ENCODE results near the gene UTP25. TPM values are rescaled to one million over a fixed set of nuclear protein-coding genes. Genes with fewer than 3 reads are reported as not detected.
"Not testable (repeated sequence)": the region's sequence is repeated elsewhere in the genome, so short reads cannot be mapped to it uniquely, and the experiment has no call there.

Gene UTP25, protein sequence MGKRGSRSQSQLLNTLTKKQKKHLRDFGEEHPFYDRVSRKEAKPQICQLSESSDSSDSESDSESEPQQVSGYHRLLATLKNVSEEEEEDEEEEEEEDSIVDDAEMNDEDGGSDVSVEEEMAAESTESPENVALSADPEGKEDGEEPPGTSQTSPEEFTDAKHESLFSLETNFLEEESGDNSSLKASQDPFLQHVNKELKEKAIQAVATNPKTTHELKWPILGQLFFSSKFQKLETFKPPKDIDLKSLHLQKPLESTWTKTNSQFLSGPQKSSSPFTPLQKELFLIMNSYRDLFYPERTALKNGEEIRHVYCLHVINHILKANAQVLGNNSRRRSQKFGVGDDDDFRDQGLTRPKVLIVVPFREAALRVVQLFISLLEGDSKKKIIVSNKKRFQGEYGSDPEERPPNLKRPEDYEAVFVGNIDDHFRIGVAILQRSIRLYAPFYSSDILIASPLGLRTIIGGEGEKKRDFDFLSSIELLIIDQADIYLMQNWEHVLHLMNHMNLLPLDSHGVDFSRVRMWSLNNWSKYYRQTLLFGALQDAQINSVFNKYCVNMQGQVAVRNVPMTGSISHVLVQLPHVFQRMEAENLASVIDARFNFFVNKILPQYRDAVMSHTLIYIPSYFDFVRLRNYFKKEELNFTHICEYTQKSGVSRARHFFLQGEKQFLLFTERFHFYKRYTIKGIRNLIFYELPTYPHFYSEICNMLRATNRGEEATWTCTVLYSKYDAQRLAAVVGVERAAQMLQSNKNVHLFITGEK
- 17.2 and 17.6 TPM in 2 replicates for total RNA-seq

GRCh38 chr1:209827384-209828262 lies at the start of gene UTP25:
Gene UTP25 (plus strand): TSS chr1:209827972. CDS start chr1:209828064, 92 bp downstream.
- peak; percentile 98 for DNase-seq
- Mint-ChIP-seq H3K9me3 (peaks cover 3% of the 10 kb centered on the region), H3K36me3 (ENCODE audit: low read depth) (peaks cover 25% of the 10 kb centered on the region), H3K27me3 (peaks cover 4% of the 10 kb centered on the region), H3K27ac (peak within 1 kb of the TSS; percentile 86), H3K4me3 (peak within 1 kb of the TSS; percentile 93), H3K4me1 (peaks cover 43% of the 10 kb centered on the region)
- intact Hi-C loops (cut with micrococcal nuclease), result loop anchor here (1.0 to 10.0 kb wide), 7 partner anchors 8 to 507 kb away; partner anchors contain the start of genes C1orf74, G0S2 and TRAF3IP3

DNA sequence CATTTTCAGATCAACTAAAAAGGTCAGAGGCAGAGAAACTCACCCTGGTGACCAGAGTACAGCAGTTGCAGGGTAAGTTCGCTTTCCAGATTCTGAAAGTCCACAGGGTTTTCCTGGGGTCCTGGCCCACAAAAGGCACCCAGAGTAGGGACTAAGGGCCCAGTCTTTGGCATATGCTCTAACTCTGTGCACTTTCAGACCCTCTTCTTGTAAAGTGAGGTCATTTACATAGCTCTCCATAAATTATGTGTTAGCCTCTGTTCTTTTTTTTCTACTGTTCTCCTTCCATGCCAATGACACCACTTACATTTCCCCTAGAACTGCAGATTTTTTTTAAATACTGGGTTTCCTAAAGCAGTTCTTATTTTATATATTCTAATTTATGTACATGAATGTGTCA lies 49.7 kb upstream of the UTP25 start:
- intact Hi-C loops (cut with micrococcal nuclease), result no loop called here
- Mint-ChIP-seq H3K27me3 (no peaks in the 10 kb centered on the region), H3K4me1 (peaks cover 56% of the 10 kb centered on the region), H3K27ac (peak overlapping the region; percentile 17), H3K4me3 (no peak overlapping the region), H3K36me3 (ENCODE audit: low read depth) (peaks cover 80% of the 10 kb centered on the region), H3K9me3 (no peaks in the 10 kb centered on the region)
- no peak for DNase-seq

DNA sequence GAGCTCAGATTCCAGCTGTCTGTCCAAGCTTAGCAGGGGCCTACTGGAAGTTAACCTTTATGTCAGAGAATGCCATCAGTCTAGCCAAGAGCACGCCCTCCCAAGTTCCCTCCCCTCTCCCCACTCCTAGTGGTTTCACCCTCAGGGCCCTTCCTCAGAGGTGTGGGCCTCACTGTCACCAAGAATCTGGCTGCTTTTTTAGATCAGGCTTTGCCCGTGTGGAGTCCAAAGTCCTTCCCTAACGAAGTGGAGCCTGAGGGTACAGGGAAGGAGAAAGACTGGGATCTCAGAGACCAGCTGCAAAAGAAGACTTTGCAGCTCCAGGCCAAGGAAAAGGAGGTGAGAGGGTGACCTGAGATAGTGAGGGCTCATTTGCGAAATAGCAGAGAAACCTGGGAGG lies 47.5 kb upstream of the UTP25 start:
- Mint-ChIP-seq H3K4me3 (no peak overlapping the region), H3K27me3 (peaks cover 3% of the 10 kb centered on the region), H3K4me1 (peaks cover 64% of the 10 kb centered on the region), H3K27ac (peak overlapping the region; percentile 75), H3K9me3 (no peaks in the 10 kb centered on the region), H3K36me3 (ENCODE audit: low read depth) (peaks cover 77% of the 10 kb centered on the region)
- intact Hi-C loops (cut with micrococcal nuclease), result no loop called here
- no peak for DNase-seq

GRCh38 chr1:209783386-209783785 lies 44.4 kb upstream of the UTP25 start:
- Mint-ChIP-seq H3K4me3 (peak overlapping the region; percentile 98), H3K27me3 (peaks cover 3% of the 10 kb centered on the region), H3K9me3 (no peaks in the 10 kb centered on the region), H3K27ac (peak overlapping the region; percentile 99), H3K36me3 (ENCODE audit: low read depth) (peaks cover 48% of the 10 kb centered on the region), H3K4me1 (peaks cover 51% of the 10 kb centered on the region)
- intact Hi-C loops (cut with micrococcal nuclease), result no loop called here
- peak; percentile 66 for DNase-seq

GRCh38 chr1:209784265-209785169 lies 43.3 kb upstream of the UTP25 start, which contains the start of gene C1orf74:
Gene C1orf74 (minus strand): TSS chr1:209784559. CDS start chr1:209783634, 925 bp downstream.
- Mint-ChIP-seq H3K36me3 (ENCODE audit: low read depth) (peaks cover 37% of the 10 kb centered on the region), H3K4me1 (peaks cover 51% of the 10 kb centered on the region), H3K27ac (peak within 1 kb of the TSS; percentile 99), H3K9me3 (peaks cover 5% of the 10 kb centered on the region), H3K27me3 (peaks cover 3% of the 10 kb centered on the region), H3K4me3 (peak within 1 kb of the TSS; percentile 98)
- intact Hi-C loops (cut with micrococcal nuclease), result loop anchor here (1.0 kb wide), 4 partner anchors 16 to 43 kb away; partner anchors contain the start of genes TRAF3IP3 and UTP25
- DNase-seq, result peak; percentile 100

- H3K27me3 Mint-ChIP-seq, result peaks cover 3% of the 10 kb centered on the region
- peak overlapping the region; percentile 99 for H3K27ac Mint-ChIP-seq
- peaks cover 27% of the 10 kb centered on the region for H3K36me3 Mint-ChIP-seq (ENCODE audit: low read depth)
- peak overlapping the region; percentile 8 for H3K4me3 Mint-ChIP-seq
- peaks cover 45% of the 10 kb centered on the region for H3K4me1 Mint-ChIP-seq
- peaks cover 11% of the 10 kb centered on the region for H3K9me3 Mint-ChIP-seq
- intact Hi-C loops (cut with micrococcal nuclease), result no loop called here
- no peak for DNase-seq
Measured at GRCh38 chr1:209785592-209785991, 42.2 kb upstream of the UTP25 start.

DNA sequence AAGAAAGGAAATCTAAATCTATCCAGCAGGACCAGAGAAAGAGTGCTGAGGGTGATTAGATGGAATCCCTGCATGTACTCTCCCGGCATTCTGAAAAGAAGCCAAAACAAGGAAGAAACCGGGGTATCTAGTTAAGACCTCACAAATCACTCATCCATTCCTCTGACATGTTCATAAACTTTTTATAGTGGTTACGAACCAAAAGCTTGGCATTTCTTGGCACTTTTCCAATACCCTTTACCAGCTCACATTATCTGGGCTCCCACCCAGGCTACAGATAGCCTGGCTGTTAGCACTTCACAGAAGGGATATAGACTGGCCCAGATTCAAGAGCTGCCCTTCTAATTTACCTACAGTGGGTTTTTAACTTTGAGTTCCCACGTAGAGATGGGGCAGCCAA lies 41.6 kb upstream of the UTP25 start:
- Mint-ChIP-seq H3K4me1 (peaks cover 48% of the 10 kb centered on the region), H3K4me3 (no peak overlapping the region), H3K9me3 (peaks cover 11% of the 10 kb centered on the region), H3K27ac (no peak overlapping the region), H3K36me3 (ENCODE audit: low read depth) (peaks cover 27% of the 10 kb centered on the region), H3K27me3 (peaks cover 3% of the 10 kb centered on the region)
- intact Hi-C loops (cut with micrococcal nuclease), result no loop called here
- DNase-seq, result no peak

GRCh38 chr1:209787551-209787950 lies 40.2 kb upstream of the UTP25 start:
- Mint-ChIP-seq H3K27me3 (peaks cover 3% of the 10 kb centered on the region), H3K4me1 (peaks cover 49% of the 10 kb centered on the region), H3K9me3 (peaks cover 11% of the 10 kb centered on the region), H3K27ac (no peak overlapping the region), H3K4me3 (no peak overlapping the region), H3K36me3 (ENCODE audit: low read depth) (peaks cover 17% of the 10 kb centered on the region)
- intact Hi-C loops (cut with micrococcal nuclease), result no loop called here
- DNase-seq, result no peak

DNA sequence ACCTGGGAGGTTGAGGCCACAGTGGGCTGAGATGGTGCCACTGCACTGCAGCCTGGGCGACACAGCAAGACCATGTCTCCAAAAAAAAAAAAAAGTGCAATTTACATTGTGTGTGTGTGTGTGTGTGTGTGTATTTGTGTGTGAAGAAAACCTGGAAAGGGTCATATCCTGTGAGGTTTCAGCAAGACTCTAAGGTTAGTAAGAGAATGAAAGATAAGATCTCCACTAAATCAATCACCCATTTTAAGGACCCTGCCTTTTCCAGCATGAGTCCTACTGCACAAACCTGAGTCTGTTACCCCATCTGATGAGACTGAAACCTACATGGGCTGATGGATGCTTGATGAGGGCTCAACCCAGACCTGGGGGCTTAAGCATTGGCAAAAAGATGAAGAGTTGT lies 38.5 kb upstream of the UTP25 start:
- H3K27me3 Mint-ChIP-seq, result peaks cover 5% of the 10 kb centered on the region
- no peak overlapping the region for H3K4me3 Mint-ChIP-seq
- H3K27ac Mint-ChIP-seq, result peak overlapping the region; percentile 61
- intact Hi-C loops (cut with micrococcal nuclease), result no loop called here
- peaks cover 8% of the 10 kb centered on the region for H3K36me3 Mint-ChIP-seq (ENCODE audit: low read depth)
- peaks cover 34% of the 10 kb centered on the region for H3K4me1 Mint-ChIP-seq
- H3K9me3 Mint-ChIP-seq, result peaks cover 19% of the 10 kb centered on the region
- no peak for DNase-seq

DNA sequence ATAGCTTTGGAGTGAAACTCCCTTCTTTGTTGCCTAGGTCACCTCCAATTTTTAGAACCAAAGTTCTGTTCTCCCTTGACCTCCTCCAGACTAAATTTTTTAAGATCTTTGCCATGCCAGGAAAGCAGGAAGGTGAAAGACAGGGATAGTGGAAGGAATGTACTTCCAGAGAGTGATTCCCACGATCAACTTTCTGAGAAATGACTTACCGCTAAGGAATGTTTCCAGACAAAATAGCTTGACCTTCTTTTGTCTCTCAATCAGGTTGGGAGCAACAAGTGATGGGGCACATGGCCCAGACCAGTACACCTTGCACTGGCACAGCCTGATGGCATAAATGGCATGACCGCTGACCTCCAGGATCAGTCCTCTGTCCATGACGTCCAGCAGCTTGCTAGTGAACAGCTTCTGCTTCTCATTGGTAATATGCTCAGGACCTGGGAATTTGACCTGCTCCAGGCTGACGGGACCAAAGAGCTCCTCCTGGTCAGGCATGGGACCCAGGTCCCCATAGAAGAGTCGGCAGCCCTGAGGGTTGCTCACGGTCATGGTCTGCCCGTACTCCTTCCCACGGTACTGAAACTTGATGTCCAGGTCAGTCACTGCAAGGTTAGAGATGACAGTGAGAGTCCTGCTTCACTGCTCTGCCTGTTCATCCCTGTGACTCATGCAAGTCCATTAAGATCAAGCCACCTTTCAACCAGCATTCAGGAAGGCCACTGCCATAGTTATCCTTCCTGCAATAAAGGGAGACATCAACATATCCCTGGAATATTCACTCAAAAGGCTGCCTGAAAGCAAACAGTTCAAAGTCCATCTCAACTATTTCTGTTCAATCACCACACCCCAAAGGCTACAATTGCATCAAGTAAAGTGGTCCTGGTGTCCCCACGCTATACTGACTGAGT lies 37.2 kb upstream of the UTP25 start:
- DNase-seq, result no peak
- peaks cover under 1% of the 10 kb centered on the region for H3K36me3 Mint-ChIP-seq (ENCODE audit: low read depth)
- H3K27ac Mint-ChIP-seq, result no peak overlapping the region
- no peak overlapping the region for H3K4me3 Mint-ChIP-seq
- peaks cover 25% of the 10 kb centered on the region for H3K4me1 Mint-ChIP-seq
- peaks cover 19% of the 10 kb centered on the region for H3K9me3 Mint-ChIP-seq
- peaks cover 6% of the 10 kb centered on the region for H3K27me3 Mint-ChIP-seq
- intact Hi-C loops (cut with micrococcal nuclease), result no loop called here

DNA sequence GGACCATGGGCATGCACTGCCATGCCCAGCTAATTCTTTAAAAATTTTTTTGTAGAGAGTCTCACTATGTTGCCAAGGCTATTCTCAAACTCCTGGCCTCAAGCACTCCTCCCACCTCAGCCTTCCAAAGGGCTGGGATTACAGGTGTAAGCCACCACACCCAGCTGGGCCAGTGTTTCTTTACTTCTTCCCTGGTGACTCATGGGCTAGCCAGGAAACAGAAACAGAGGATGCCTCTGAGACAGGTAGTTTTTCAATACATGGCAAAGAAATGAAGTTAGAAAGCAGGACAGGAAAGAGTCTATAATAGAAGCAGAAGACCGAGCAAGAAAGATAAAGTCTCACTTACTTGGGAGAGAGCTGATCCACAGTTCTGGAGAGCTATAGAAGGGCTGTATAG lies 35.9 kb upstream of the UTP25 start:
- intact Hi-C loops (cut with micrococcal nuclease), result no loop called here
- Mint-ChIP-seq H3K27me3 (peaks cover 6% of the 10 kb centered on the region), H3K27ac (no peak overlapping the region), H3K4me1 (peaks cover 25% of the 10 kb centered on the region), H3K4me3 (no peak overlapping the region), H3K9me3 (peaks cover 19% of the 10 kb centered on the region), H3K36me3 (ENCODE audit: low read depth) (no peaks in the 10 kb centered on the region)
- no peak for DNase-seq

GRCh38 chr1:209793711-209794110 lies 34.1 kb upstream of the UTP25 start:
- H3K4me3 Mint-ChIP-seq; H3K27me3 Mint-ChIP-seq; H3K36me3 Mint-ChIP-seq (ENCODE audit: low read depth); intact Hi-C loops (cut with micrococcal nuclease); H3K27ac Mint-ChIP-seq; DNase-seq: not testable (repeated sequence)
- Mint-ChIP-seq H3K9me3 (peaks cover 19% of the 10 kb centered on the region), H3K4me1 (peaks cover 21% of the 10 kb centered on the region)

Data from activated CD4-positive, alpha-beta T cell treated with anti-CD3 and anti-CD28 coated beads, Interleukin-2, amount 10 ng/mL, durations not matched to agents 24 days and 14 days (primary cell).